GM12878 (cell line): ENCODE results near the gene TTLL11.

ENCODE experiments used
- CHD2 ChIP-seq: IDR thresholded peaks from 2 replicates; pipeline ENCODE4 v1.6.1; 2011; ENCODE audit warnings: low read depth, low read length, improper control_type of control experiment, borderline replicate concordance
- EP300 ChIP-seq, 2 experiments: fragments of 150-350 bp in 1 of 2; IDR thresholded peaks; 2 replicates each; pipeline ENCODE4 v1.6.1; 2011 to 2012; ENCODE audit warnings: low read depth in 2 of 2, low read length in 2 of 2, borderline replicate concordance in 1 of 2, improper control_type of control experiment in 1 of 2, inconsistent platforms in 1 of 2; ENCODE audit not compliant: control insufficient read depth in 1 of 2
- EZH2 ChIP-seq: IDR thresholded peaks from 2 replicates; pipeline ENCODE4 v1.6.1; 2012; ENCODE audit warnings: low read depth, mild to moderate bottlenecking, control low read depth, inconsistent platforms, low read length, borderline replicate concordance; ENCODE audit not compliant: control insufficient read depth
- GABPA ChIP-seq: IDR thresholded peaks from 2 replicates; pipeline ENCODE4 v1.6.1; 2014; ENCODE audit warnings: antibody characterized with exemption, low read depth, mild to moderate bottlenecking, inconsistent platforms
- NRF1 ChIP-seq: conservative IDR thresholded peaks from 2 replicates; pipeline ENCODE4 v1.6.1; 2011; ENCODE audit warnings: mild to moderate bottlenecking, low read depth, low read length, improper control_type of control experiment
- POLR2A ChIP-seq: IDR thresholded peaks from 2 replicates; pipeline ENCODE4 v1.6.1; 2011; ENCODE audit warnings: low read depth, mild to moderate bottlenecking, low read length
- RAD21 ChIP-seq: IDR thresholded peaks from 2 replicates; pipeline ENCODE4 v1.6.1; 2011; ENCODE audit warnings: mild to moderate bottlenecking, low read depth, low read length, moderate library complexity; ENCODE audit not compliant: insufficient read depth
- TAF1 ChIP-seq: IDR thresholded peaks from 2 replicates; pipeline ENCODE4 v1.6.1; 2011; ENCODE audit warnings: mild to moderate bottlenecking, low read depth, low read length, borderline replicate concordance
- ZZZ3 ChIP-seq: IDR thresholded peaks from 2 replicates; pipeline ENCODE4 v1.6.1; 2011; ENCODE audit warnings: low read depth; ENCODE audit not compliant: control insufficient read depth, insufficient read length
- TF ChIP-seq, protein P1 (sequence below): fragments of 450-650 bp; IDR thresholded peaks from 2 replicates; pipeline ENCODE4 v1.6.1; 2014; ENCODE audit warnings: mild to moderate bottlenecking
- TF ChIP-seq, protein P2 (sequence below): IDR thresholded peaks from 2 replicates; pipeline ENCODE4 v1.6.1; 2011; ENCODE audit warnings: borderline replicate concordance, low read depth, mild to moderate bottlenecking, moderate library complexity, mixed read lengths, low read length; ENCODE audit not compliant: insufficient read depth; ENCODE audit errors: extremely low read length
- TF ChIP-seq, protein P3 (sequence below), 3 experiments: IDR thresholded peaks in 2 of 3; conservative IDR thresholded peaks in 1 of 3; 2 replicates each; pipeline ENCODE4 v1.5.1; 2011; ENCODE audit warnings: low read depth in 3 of 3, low read length in 3 of 3, mild to moderate bottlenecking in 3 of 3, control low read depth in 2 of 3, moderate library complexity in 2 of 3, inconsistent platforms in 1 of 3, mixed read lengths in 1 of 3; ENCODE audit not compliant: control insufficient read depth in 2 of 3, insufficient read depth in 1 of 3; ENCODE audit errors: extremely low read depth in 1 of 3
- TF ChIP-seq, protein P4 (sequence below): IDR thresholded peaks from 2 replicates; pipeline ENCODE4 v1.6.1; 2012; ENCODE audit warnings: improper control_type of control experiment, low read depth, low read length; ENCODE audit not compliant: insufficient replicate concordance
- TF ChIP-seq, protein P5 (sequence below): fragments of 150-350 bp; IDR thresholded peaks from 2 replicates; pipeline ENCODE4 v1.6.1; 2016; ENCODE audit warnings: low read depth, low read length

DNA sequence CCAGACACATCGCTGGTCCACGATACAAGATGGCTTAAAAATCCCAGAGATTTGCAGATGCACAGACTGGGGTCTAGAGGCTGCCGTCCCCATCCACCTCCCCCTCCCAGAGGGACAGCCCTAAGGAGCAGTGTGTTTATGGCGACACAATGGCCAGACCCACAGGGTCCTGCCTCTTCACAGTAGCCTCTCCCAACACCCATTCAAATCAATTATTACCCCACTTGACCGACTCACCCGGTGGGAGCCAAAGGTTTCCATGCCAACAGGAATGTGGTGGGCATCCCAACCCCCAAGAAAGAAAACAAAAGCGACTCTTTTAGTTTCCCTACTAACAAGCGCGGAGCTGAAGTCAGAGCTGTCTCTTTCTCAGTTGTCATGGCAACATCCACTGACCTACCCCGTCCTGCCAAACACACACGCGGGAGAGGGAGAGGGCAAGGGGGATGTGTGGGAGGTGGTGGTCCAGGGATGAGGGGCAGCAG, 209.0 kb downstream of the TTLL11 start:
- TF ChIP-seq EZH2 (no peak), EP300 (IDR thresholded peaks at IDR 0.05; ENCODE audit: borderline replicate concordance in 1 of 2, control insufficient read depth in 1 of 2, low read depth in 2 of 2, low read length in 2 of 2) (no peak), POLR2A (no peak), GABPA (no peak), ZZZ3 (no peak), NRF1 (no peak), CHD2 (no peak), TAF1 (no peak), RAD21 (no peak)
- TF ChIP-seq, protein P1, sequence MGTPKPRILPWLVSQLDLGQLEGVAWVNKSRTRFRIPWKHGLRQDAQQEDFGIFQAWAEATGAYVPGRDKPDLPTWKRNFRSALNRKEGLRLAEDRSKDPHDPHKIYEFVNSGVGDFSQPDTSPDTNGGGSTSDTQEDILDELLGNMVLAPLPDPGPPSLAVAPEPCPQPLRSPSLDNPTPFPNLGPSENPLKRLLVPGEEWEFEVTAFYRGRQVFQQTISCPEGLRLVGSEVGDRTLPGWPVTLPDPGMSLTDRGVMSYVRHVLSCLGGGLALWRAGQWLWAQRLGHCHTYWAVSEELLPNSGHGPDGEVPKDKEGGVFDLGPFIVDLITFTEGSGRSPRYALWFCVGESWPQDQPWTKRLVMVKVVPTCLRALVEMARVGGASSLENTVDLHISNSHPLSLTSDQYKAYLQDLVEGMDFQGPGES = no peak
- TF ChIP-seq, protein P2, sequence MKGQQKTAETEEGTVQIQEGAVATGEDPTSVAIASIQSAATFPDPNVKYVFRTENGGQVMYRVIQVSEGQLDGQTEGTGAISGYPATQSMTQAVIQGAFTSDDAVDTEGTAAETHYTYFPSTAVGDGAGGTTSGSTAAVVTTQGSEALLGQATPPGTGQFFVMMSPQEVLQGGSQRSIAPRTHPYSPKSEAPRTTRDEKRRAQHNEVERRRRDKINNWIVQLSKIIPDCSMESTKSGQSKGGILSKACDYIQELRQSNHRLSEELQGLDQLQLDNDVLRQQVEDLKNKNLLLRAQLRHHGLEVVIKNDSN = no peak
- TF ChIP-seq, protein P3, sequence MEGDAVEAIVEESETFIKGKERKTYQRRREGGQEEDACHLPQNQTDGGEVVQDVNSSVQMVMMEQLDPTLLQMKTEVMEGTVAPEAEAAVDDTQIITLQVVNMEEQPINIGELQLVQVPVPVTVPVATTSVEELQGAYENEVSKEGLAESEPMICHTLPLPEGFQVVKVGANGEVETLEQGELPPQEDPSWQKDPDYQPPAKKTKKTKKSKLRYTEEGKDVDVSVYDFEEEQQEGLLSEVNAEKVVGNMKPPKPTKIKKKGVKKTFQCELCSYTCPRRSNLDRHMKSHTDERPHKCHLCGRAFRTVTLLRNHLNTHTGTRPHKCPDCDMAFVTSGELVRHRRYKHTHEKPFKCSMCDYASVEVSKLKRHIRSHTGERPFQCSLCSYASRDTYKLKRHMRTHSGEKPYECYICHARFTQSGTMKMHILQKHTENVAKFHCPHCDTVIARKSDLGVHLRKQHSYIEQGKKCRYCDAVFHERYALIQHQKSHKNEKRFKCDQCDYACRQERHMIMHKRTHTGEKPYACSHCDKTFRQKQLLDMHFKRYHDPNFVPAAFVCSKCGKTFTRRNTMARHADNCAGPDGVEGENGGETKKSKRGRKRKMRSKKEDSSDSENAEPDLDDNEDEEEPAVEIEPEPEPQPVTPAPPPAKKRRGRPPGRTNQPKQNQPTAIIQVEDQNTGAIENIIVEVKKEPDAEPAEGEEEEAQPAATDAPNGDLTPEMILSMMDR (IDR thresholded peaks at IDR 0.05 in 2 of 3, conservative IDR thresholded peaks at IDR 0.05 in 1 of 3; ENCODE audit: control insufficient read depth in 2 of 3, extremely low read depth in 1 of 3, insufficient read depth in 1 of 3, low read depth in 3 of 3, low read length in 3 of 3) = no peak
- TF ChIP-seq, protein P4, sequence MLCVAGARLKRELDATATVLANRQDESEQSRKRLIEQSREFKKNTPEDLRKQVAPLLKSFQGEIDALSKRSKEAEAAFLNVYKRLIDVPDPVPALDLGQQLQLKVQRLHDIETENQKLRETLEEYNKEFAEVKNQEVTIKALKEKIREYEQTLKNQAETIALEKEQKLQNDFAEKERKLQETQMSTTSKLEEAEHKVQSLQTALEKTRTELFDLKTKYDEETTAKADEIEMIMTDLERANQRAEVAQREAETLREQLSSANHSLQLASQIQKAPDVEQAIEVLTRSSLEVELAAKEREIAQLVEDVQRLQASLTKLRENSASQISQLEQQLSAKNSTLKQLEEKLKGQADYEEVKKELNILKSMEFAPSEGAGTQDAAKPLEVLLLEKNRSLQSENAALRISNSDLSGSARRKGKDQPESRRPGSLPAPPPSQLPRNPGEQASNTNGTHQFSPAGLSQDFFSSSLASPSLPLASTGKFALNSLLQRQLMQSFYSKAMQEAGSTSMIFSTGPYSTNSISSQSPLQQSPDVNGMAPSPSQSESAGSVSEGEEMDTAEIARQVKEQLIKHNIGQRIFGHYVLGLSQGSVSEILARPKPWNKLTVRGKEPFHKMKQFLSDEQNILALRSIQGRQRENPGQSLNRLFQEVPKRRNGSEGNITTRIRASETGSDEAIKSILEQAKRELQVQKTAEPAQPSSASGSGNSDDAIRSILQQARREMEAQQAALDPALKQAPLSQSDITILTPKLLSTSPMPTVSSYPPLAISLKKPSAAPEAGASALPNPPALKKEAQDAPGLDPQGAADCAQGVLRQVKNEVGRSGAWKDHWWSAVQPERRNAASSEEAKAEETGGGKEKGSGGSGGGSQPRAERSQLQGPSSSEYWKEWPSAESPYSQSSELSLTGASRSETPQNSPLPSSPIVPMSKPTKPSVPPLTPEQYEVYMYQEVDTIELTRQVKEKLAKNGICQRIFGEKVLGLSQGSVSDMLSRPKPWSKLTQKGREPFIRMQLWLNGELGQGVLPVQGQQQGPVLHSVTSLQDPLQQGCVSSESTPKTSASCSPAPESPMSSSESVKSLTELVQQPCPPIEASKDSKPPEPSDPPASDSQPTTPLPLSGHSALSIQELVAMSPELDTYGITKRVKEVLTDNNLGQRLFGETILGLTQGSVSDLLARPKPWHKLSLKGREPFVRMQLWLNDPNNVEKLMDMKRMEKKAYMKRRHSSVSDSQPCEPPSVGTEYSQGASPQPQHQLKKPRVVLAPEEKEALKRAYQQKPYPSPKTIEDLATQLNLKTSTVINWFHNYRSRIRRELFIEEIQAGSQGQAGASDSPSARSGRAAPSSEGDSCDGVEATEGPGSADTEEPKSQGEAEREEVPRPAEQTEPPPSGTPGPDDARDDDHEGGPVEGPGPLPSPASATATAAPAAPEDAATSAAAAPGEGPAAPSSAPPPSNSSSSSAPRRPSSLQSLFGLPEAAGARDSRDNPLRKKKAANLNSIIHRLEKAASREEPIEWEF = no peak
- TF ChIP-seq, protein P5, sequence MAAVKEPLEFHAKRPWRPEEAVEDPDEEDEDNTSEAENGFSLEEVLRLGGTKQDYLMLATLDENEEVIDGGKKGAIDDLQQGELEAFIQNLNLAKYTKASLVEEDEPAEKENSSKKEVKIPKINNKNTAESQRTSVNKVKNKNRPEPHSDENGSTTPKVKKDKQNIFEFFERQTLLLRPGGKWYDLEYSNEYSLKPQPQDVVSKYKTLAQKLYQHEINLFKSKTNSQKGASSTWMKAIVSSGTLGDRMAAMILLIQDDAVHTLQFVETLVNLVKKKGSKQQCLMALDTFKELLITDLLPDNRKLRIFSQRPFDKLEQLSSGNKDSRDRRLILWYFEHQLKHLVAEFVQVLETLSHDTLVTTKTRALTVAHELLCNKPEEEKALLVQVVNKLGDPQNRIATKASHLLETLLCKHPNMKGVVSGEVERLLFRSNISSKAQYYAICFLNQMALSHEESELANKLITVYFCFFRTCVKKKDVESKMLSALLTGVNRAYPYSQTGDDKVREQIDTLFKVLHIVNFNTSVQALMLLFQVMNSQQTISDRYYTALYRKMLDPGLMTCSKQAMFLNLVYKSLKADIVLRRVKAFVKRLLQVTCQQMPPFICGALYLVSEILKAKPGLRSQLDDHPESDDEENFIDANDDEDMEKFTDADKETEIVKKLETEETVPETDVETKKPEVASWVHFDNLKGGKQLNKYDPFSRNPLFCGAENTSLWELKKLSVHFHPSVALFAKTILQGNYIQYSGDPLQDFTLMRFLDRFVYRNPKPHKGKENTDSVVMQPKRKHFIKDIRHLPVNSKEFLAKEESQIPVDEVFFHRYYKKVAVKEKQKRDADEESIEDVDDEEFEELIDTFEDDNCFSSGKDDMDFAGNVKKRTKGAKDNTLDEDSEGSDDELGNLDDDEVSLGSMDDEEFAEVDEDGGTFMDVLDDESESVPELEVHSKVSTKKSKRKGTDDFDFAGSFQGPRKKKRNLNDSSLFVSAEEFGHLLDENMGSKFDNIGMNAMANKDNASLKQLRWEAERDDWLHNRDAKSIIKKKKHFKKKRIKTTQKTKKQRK = no peak
